ENCODE results near the gene RAB31. TPM values are rescaled to one million over a fixed set of nuclear protein-coding genes. Genes with fewer than 3 reads are reported as not detected.

RAB31 gene
- total RNA-seq, 1 experiment from 2014 or later = 118 TPM

DNA sequence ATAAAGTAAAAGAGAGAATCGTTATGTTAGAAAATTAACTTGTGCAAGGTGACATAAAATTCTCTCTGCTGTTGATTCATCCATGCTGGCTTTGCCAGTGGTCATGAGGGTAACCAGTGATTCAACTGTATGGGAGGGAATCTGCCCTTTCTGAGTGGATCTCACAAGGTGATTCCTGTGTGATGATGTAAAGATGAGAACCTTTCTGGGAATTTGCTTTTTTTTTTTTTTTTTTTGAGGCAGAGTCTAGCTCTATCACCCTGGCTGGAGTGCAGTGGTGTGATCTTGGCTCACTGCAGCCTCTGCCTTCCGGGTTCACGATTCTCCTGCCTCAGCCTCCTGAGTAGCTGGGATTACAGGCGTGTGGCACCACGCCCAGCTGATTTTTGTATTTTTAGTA, 23.3 kb downstream of the RAB31 start:
- Histone ChIP-seq H3K27me3 (ENCODE audit: control insufficient read depth, insufficient read depth, low read length) (no peaks in the 10 kb centered on the region), H3K36me3 (ENCODE audit: control insufficient read depth, insufficient read depth, low read length) (no peaks in the 10 kb centered on the region), H3K9me3 (ENCODE audit: control insufficient read depth, insufficient read depth, low read depth, low read length) (no peaks in the 10 kb centered on the region), H3K4me3 (ENCODE audit: low read depth in 2 of 2, low read length in 2 of 2) (no peak overlapping the region), H3K27ac (ENCODE audit: low read length) (peak overlapping the region; percentile 77), H3K4me1 (ENCODE audit: control insufficient read depth, insufficient read depth, low read length) (peaks cover 71% of the 10 kb centered on the region)
- ChIA-PET CTCF (interaction anchor here (0.7 kb wide), 1 partner anchor 138 kb away, joined by 5 read pairs; no protein-coding TSS in a partner anchor), POLR2A (no interaction called here)
- no peak for TF ChIP-seq TCF7L2 (IDR thresholded peaks at IDR 0.05; ENCODE audit: low read depth, low read length)
- TF ChIP-seq POLR2AphosphoS5 (IDR thresholded peaks at IDR 0.05; ENCODE audit: low read depth, low read length) = no peak
- TF ChIP-seq, protein P1, sequence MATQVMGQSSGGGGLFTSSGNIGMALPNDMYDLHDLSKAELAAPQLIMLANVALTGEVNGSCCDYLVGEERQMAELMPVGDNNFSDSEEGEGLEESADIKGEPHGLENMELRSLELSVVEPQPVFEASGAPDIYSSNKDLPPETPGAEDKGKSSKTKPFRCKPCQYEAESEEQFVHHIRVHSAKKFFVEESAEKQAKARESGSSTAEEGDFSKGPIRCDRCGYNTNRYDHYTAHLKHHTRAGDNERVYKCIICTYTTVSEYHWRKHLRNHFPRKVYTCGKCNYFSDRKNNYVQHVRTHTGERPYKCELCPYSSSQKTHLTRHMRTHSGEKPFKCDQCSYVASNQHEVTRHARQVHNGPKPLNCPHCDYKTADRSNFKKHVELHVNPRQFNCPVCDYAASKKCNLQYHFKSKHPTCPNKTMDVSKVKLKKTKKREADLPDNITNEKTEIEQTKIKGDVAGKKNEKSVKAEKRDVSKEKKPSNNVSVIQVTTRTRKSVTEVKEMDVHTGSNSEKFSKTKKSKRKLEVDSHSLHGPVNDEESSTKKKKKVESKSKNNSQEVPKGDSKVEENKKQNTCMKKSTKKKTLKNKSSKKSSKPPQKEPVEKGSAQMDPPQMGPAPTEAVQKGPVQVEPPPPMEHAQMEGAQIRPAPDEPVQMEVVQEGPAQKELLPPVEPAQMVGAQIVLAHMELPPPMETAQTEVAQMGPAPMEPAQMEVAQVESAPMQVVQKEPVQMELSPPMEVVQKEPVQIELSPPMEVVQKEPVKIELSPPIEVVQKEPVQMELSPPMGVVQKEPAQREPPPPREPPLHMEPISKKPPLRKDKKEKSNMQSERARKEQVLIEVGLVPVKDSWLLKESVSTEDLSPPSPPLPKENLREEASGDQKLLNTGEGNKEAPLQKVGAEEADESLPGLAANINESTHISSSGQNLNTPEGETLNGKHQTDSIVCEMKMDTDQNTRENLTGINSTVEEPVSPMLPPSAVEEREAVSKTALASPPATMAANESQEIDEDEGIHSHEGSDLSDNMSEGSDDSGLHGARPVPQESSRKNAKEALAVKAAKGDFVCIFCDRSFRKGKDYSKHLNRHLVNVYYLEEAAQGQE (IDR thresholded peaks at IDR 0.05; ENCODE audit: insufficient read depth in 1 of 2, low read depth in 2 of 2, low read length in 1 of 2) = no peak
- TF ChIP-seq, protein P2, sequence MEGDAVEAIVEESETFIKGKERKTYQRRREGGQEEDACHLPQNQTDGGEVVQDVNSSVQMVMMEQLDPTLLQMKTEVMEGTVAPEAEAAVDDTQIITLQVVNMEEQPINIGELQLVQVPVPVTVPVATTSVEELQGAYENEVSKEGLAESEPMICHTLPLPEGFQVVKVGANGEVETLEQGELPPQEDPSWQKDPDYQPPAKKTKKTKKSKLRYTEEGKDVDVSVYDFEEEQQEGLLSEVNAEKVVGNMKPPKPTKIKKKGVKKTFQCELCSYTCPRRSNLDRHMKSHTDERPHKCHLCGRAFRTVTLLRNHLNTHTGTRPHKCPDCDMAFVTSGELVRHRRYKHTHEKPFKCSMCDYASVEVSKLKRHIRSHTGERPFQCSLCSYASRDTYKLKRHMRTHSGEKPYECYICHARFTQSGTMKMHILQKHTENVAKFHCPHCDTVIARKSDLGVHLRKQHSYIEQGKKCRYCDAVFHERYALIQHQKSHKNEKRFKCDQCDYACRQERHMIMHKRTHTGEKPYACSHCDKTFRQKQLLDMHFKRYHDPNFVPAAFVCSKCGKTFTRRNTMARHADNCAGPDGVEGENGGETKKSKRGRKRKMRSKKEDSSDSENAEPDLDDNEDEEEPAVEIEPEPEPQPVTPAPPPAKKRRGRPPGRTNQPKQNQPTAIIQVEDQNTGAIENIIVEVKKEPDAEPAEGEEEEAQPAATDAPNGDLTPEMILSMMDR (IDR thresholded peaks at IDR 0.05) = no peak
- TF ChIP-seq SIN3A (IDR thresholded peaks at IDR 0.05; ENCODE audit: borderline replicate concordance, insufficient read depth, low read depth, low read length) = no peak
- intact Hi-C loops (cut with micrococcal nuclease; ENCODE audit: unreplicated experiment) (no loop called here), in situ Hi-C loops (cut with HindIII; ENCODE audit: low pct_unique_long_range_greater_than_20kb, low sequenced_read_pairs) (no loop called here)
- no TSS peak for BruUV-seq (replicated peaks)
- peak; percentile 72 for DNase-seq (ENCODE audit: low read depth, low spot score)
- ATAC-seq = no peak

DNA sequence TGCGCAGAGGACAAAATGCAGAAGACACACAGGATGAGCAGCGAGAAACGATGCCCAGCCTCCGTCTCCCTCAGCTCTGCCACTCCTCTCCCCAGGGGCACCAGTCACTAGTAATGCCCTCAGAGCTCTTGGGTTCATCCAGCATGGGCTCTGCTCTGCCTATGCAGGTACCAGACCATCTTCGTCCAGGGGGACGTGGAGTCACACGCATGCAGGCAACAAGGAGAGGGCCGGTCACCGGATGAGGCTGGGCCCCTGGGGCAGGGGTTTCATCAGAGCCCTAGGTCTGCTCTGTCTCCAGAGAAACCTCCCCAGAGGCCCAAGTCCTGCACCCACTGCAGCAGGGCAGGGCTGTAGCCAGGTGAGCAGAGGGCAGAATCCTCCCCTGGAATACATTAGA, 23.9 kb downstream of the RAB31 start:
- no TSS peak for BruUV-seq (replicated peaks)
- ATAC-seq = peak; percentile 7; the same call in 1 of the 2 replicates
- no peak for DNase-seq (ENCODE audit: low read depth, low spot score)
- Histone ChIP-seq H3K27ac (ENCODE audit: low read length) (peak overlapping the region; percentile 77), H3K27me3 (ENCODE audit: control insufficient read depth, insufficient read depth, low read length) (no peaks in the 10 kb centered on the region), H3K4me3 (ENCODE audit: low read depth in 2 of 2, low read length in 2 of 2) (no peak overlapping the region), H3K4me1 (ENCODE audit: control insufficient read depth, insufficient read depth, low read length) (peaks cover 71% of the 10 kb centered on the region), H3K9me3 (ENCODE audit: control insufficient read depth, insufficient read depth, low read depth, low read length) (no peaks in the 10 kb centered on the region), H3K36me3 (ENCODE audit: control insufficient read depth, insufficient read depth, low read length) (no peaks in the 10 kb centered on the region)
- intact Hi-C loops (cut with micrococcal nuclease; ENCODE audit: unreplicated experiment) = no loop called here
- ChIA-PET POLR2A (no interaction called here), CTCF (interaction anchor here (0.7 kb wide), 1 partner anchor 137 kb away, joined by 5 read pairs; no protein-coding TSS in a partner anchor)
- TF ChIP-seq, protein P2 (IDR thresholded peaks at IDR 0.05) = no peak
- TF ChIP-seq, protein P1 (IDR thresholded peaks at IDR 0.05; ENCODE audit: insufficient read depth in 1 of 2, low read depth in 2 of 2, low read length in 1 of 2) = no peak
- TF ChIP-seq TCF7L2 (IDR thresholded peaks at IDR 0.05; ENCODE audit: low read depth, low read length) (no peak), SIN3A (IDR thresholded peaks at IDR 0.05; ENCODE audit: borderline replicate concordance, insufficient read depth, low read depth, low read length) (no peak), POLR2AphosphoS5 (IDR thresholded peaks at IDR 0.05; ENCODE audit: low read depth, low read length) (no peak)
- in situ Hi-C loops (cut with HindIII; ENCODE audit: low pct_unique_long_range_greater_than_20kb, low sequenced_read_pairs) = no loop called here
